Activated CD8-positive, alpha-beta memory T cell treated with anti-CD3 and anti-CD28 coated beads for 4 hours (primary cell): Measurements from ENCODE around the gene AUH.
"Not testable (repeated sequence)": the region's sequence is repeated elsewhere in the genome, so short reads cannot be mapped to it uniquely, and the experiment has no call there.

Experiments
- DNase-seq, 2 donors: peaks; one replicate each; pipeline ENCODE4 v3.0.0-alpha.2; 2020; ENCODE audit warnings: low read depth in 2 of 2

AUH gene

GRCh38 chr9:91361291-91362050, at the start of gene AUH:
Gene AUH (minus strand): TSS chr9:91361918. CDS start chr9:91361889, 29 bp downstream.
- DNase-seq: peak; percentile 59 to 72

GRCh38 chr9:91411096-91411771, 49.5 kb upstream of the AUH start:
- DNase-seq: no peak

- DNase-seq: no peak
Observed at GRCh38 chr9:91410161-91410560, 48.4 kb upstream of the AUH start.

- DNase-seq: no peak
Observed at GRCh38 chr9:91408475-91408874, 46.8 kb upstream of the AUH start.

- DNase-seq: no peak
Observed at GRCh38 chr9:91407580-91408318, 46.0 kb upstream of the AUH start.

GRCh38 chr9:91405343-91406077, 43.8 kb upstream of the AUH start:
- DNase-seq: no peak

- DNase-seq: no peak
Observed at GRCh38 chr9:91403665-91404543, 42.2 kb upstream of the AUH start.

- DNase-seq: no peak
Observed at GRCh38 chr9:91398926-91399325, 37.2 kb upstream of the AUH start.

- no peak for DNase-seq
Observed at GRCh38 chr9:91395553-91396471, 34.1 kb upstream of the AUH start.

GRCh38 chr9:91395106-91395552, 33.4 kb upstream of the AUH start:
- no peak for DNase-seq

- no peak for DNase-seq
Observed at GRCh38 chr9:91393826-91394225, 32.1 kb upstream of the AUH start.

GRCh38 chr9:91392435-91392834, 30.7 kb upstream of the AUH start:
- DNase-seq: no peak

GRCh38 chr9:91391818-91392217, 30.1 kb upstream of the AUH start:
- no peak for DNase-seq

- DNase-seq: no peak
Observed at GRCh38 chr9:91391412-91391811, 29.7 kb upstream of the AUH start.

GRCh38 chr9:91389686-91390085, 28.0 kb upstream of the AUH start:
- DNase-seq: not testable (repeated sequence)

- no peak for DNase-seq
Observed at GRCh38 chr9:91386765-91387164, 25.0 kb upstream of the AUH start.

GRCh38 chr9:91384954-91385353, 23.2 kb upstream of the AUH start:
- no peak for DNase-seq

GRCh38 chr9:91383577-91383976, 21.9 kb upstream of the AUH start:
- no peak for DNase-seq

GRCh38 chr9:91382298-91382697, 20.6 kb upstream of the AUH start:
- DNase-seq: no peak

- no peak for DNase-seq
Observed at GRCh38 chr9:91379426-91379825, 17.7 kb upstream of the AUH start.
